Gastroesophageal sphincter (tissue), 3 donors: ENCODE results near the gene KRTAP17-1.

Experiments
- EP300 ChIP-seq: sonication (generic); formaldehyde crosslinking; IDR thresholded peaks from one replicate; pipeline ENCODE4 v1.6.1; 2017; ENCODE audit warnings: antibody characterized with exemption, mild to moderate bottlenecking
- POLR2A ChIP-seq, 2 donors: fragments of 450-650 bp; IDR thresholded peaks; one replicate each; pipeline ENCODE4 v1.6.1; 2017; ENCODE audit warnings: antibody characterized with exemption in 2 of 2, mild to moderate bottlenecking in 2 of 2, moderate library complexity in 1 of 2
- POLR2AphosphoS5 ChIP-seq: sonication (generic); formaldehyde crosslinking; IDR thresholded peaks from one replicate; pipeline ENCODE4 v1.6.1; 2017; ENCODE audit warnings: antibody characterized with exemption
- TF ChIP-seq, protein P1 (sequence below), 4 experiments: fragments of 200-600 bp in 2 of 4; fragments of 450-650 bp in 2 of 4; sonication (generic) in 1 of 4; IDR thresholded peaks; one replicate each; pipeline ENCODE4 v1.5.1; 2017 to 2019; ENCODE audit warnings: antibody characterized with exemption in 4 of 4, mild to moderate bottlenecking in 2 of 4, moderate library complexity in 2 of 4

DNA sequence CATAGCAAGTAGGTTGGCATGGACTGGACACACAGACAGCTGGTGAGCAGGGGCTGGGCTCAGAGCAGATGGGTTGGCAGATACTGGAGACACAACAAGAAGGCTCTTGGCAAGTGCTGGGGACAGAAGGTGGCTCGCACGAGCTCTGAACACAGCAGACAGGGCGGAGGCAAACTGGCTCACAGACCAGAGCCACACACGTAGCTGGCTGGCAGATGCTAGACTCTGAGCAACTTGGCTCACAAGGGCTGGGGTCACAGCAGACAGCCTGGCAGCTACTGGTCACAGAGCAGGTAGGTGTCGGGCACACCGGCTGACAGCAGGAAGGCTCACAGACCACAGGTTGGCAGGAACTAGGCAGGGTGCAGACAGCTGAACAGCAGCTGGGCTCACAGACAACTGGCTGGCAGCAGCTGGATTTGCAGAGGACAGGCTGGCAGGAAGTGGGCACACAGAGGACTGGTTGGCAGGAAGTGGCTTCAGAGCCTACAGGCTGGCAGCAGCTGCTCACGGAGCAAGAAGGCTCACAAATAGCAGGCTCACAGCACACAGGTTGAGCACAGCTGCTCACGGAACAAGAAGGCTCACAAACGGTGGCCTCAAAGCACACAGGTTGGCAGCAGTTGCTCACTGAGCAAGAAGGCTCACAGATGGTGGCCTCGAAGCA, 7.1 kb downstream of the KRTAP17-1 start:
- TF ChIP-seq, protein P1, sequence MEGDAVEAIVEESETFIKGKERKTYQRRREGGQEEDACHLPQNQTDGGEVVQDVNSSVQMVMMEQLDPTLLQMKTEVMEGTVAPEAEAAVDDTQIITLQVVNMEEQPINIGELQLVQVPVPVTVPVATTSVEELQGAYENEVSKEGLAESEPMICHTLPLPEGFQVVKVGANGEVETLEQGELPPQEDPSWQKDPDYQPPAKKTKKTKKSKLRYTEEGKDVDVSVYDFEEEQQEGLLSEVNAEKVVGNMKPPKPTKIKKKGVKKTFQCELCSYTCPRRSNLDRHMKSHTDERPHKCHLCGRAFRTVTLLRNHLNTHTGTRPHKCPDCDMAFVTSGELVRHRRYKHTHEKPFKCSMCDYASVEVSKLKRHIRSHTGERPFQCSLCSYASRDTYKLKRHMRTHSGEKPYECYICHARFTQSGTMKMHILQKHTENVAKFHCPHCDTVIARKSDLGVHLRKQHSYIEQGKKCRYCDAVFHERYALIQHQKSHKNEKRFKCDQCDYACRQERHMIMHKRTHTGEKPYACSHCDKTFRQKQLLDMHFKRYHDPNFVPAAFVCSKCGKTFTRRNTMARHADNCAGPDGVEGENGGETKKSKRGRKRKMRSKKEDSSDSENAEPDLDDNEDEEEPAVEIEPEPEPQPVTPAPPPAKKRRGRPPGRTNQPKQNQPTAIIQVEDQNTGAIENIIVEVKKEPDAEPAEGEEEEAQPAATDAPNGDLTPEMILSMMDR (IDR thresholded peaks at IDR 0.05) = no peak
- TF ChIP-seq POLR2A (IDR thresholded peaks at IDR 0.05) (no peak), POLR2AphosphoS5 (no peak), EP300 (no peak)
